Astrocyte of the spinal cord (primary cell): Measurements from ENCODE around the gene GABRB1.

Source experiments
- DNase-seq: peaks from one replicate; pipeline ENCODE4 v3.0.0; 2011; ENCODE audit warnings: low read depth, low spot score
- H3K4me3 ChIP-seq: 2 replicates; pipeline ENCODE4 v1.5.1; 2011; ENCODE audit warnings: low read depth, mild to moderate bottlenecking, low read length, moderate library complexity
- in situ Hi-C: cut with HindIII; loops from 2 replicates; pipeline ENCODE4 v1.10.0; 2017; ENCODE audit warnings: low sequenced_read_pairs
- TF ChIP-seq, protein P1 (sequence below): IDR thresholded peaks from 2 replicates; pipeline ENCODE4 v1.5.1; 2012; ENCODE audit warnings: low read depth, mild to moderate bottlenecking, low read length, inconsistent platforms

GABRB1 gene

GRCh38 chr4:46999566-46999965 lies 31.8 kb upstream of the GABRB1 start:
- TF ChIP-seq, protein P1, sequence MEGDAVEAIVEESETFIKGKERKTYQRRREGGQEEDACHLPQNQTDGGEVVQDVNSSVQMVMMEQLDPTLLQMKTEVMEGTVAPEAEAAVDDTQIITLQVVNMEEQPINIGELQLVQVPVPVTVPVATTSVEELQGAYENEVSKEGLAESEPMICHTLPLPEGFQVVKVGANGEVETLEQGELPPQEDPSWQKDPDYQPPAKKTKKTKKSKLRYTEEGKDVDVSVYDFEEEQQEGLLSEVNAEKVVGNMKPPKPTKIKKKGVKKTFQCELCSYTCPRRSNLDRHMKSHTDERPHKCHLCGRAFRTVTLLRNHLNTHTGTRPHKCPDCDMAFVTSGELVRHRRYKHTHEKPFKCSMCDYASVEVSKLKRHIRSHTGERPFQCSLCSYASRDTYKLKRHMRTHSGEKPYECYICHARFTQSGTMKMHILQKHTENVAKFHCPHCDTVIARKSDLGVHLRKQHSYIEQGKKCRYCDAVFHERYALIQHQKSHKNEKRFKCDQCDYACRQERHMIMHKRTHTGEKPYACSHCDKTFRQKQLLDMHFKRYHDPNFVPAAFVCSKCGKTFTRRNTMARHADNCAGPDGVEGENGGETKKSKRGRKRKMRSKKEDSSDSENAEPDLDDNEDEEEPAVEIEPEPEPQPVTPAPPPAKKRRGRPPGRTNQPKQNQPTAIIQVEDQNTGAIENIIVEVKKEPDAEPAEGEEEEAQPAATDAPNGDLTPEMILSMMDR, result no peak
- no peak for DNase-seq
- no peak overlapping the region for H3K4me3 ChIP-seq
- in situ Hi-C loops, result no loop called here

DNA sequence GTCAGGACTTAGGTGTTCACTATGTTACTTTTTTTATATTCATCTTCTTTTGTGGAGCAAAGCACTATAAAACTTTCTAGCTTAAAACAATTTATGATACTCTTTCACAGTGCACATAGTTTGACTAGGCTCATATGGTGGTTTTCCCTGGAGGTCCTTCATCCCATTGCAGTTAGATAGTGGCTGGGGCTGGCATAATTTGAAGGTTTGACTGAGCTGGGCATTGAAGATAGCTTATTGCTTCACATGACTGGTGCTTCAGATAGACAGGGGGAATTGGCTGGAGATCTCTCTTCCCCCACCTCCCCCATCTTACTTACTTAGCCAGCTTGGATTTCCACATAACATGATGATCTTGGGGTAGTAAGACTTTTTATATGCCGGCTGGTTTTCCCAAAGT lies 31.0 kb upstream of the GABRB1 start:
- TF ChIP-seq, protein P1, result no peak
- no peak for DNase-seq
- H3K4me3 ChIP-seq, result no peak overlapping the region
- in situ Hi-C loops, result no loop called here

GRCh38 chr4:47002580-47002979 lies 28.8 kb upstream of the GABRB1 start:
- DNase-seq, result peak; percentile 41

GRCh38 chr4:47010347-47010911 lies 20.9 kb upstream of the GABRB1 start:
- H3K4me3 ChIP-seq, result no peak overlapping the region
- TF ChIP-seq, protein P1, result no peak
- in situ Hi-C loops, result no loop called here
- DNase-seq, result no peak

More at GRCh38 chr4:47002580-47002979, 28.8 kb upstream of the GABRB1 start:
- no peak overlapping the region for H3K4me3 ChIP-seq
- TF ChIP-seq, protein P1, result peak; percentile 54
- in situ Hi-C loops, result no loop called here

- TF ChIP-seq, protein P1, result no peak
- peak; percentile 19 for DNase-seq
- H3K4me3 ChIP-seq, result no peak overlapping the region
- in situ Hi-C loops, result no loop called here
Observed at GRCh38 chr4:47010912-47011446, 20.4 kb upstream of the GABRB1 start.

DNA sequence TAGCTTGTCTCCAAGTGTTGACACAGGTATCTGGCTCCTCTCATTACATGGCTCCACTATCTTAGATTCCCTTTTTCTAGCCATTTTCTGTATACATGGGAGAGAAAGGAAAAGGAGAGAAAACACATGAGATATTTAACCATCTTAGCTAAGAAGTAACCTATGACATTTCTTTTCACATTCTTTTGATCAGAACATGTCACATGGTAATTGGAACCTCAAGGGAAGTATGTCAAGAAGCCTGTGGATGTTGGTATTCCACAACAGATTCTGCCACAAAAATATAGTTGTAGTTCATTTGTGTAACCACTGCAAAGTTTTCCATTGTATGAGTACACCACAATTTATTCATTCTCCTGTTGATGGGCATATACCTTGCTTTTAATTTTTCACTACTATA lies 18.7 kb upstream of the GABRB1 start:
- TF ChIP-seq, protein P1, result no peak
- in situ Hi-C loops, result no loop called here
- no peak overlapping the region for H3K4me3 ChIP-seq
- no peak for DNase-seq

GRCh38 chr4:47013373-47013772 lies 18.0 kb upstream of the GABRB1 start:
- no peak for DNase-seq
- in situ Hi-C loops, result no loop called here
- H3K4me3 ChIP-seq, result no peak overlapping the region
- TF ChIP-seq, protein P1, result no peak
